Esophagus muscularis mucosa (tissue), 3 donors: ENCODE results near the gene ATP5ME.

Source experiments
- EP300 ChIP-seq: sonication (generic); formaldehyde crosslinking; IDR thresholded peaks from one replicate; pipeline ENCODE4 v1.6.1; 2017; ENCODE audit warnings: antibody characterized with exemption
- POLR2AphosphoS5 ChIP-seq, 2 donors: sonication (generic); formaldehyde crosslinking; IDR thresholded peaks; one replicate each; pipeline ENCODE4 v1.6.1; 2017; ENCODE audit warnings: antibody characterized with exemption in 2 of 2

DNA sequence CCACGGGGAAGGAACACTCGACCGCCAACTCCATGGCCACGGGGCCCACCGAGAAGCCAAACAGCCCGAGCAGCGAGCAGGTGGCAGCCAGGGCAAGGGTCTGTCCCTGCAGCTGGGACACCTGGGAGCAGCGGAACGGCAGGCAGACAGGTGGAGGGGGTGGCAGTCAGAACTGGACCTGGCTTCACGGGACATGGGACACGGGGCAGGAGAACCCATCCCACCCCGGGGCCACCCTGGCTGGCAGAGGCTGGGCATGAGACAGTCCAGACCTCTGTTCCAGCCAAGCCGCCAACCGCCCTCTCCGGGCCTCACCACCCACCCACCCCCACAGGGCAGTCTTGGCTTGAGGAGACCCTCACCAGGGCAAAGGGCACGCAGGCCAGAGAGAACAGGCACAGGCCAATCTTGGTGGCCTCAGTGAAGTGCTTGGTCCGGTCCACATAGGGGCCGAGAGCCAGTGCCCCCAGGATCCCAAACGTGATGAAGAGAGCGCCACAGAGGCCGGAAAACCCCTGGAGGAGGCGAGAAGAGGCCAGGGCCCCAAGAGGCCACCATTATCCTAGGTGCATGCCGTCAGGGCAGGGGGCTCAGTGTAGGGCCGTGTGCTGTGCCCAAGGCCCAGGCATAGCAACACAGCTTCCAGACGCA lies 9.3 kb upstream of the ATP5ME start:
- TF ChIP-seq EP300 (no peak), POLR2AphosphoS5 (IDR thresholded peaks at IDR 0.05) (no peak)
